Islet of Langerhans (tissue), 1 donor: Measurements from ENCODE around the gene CDH6.

Source experiments
- FAIRE-seq: peaks from one replicate; lab custom pipeline; 2011; peaks lifted over from hg19 to GRCh38; lab: Jason Lieb, UNC

The CDH6 gene

DNA sequence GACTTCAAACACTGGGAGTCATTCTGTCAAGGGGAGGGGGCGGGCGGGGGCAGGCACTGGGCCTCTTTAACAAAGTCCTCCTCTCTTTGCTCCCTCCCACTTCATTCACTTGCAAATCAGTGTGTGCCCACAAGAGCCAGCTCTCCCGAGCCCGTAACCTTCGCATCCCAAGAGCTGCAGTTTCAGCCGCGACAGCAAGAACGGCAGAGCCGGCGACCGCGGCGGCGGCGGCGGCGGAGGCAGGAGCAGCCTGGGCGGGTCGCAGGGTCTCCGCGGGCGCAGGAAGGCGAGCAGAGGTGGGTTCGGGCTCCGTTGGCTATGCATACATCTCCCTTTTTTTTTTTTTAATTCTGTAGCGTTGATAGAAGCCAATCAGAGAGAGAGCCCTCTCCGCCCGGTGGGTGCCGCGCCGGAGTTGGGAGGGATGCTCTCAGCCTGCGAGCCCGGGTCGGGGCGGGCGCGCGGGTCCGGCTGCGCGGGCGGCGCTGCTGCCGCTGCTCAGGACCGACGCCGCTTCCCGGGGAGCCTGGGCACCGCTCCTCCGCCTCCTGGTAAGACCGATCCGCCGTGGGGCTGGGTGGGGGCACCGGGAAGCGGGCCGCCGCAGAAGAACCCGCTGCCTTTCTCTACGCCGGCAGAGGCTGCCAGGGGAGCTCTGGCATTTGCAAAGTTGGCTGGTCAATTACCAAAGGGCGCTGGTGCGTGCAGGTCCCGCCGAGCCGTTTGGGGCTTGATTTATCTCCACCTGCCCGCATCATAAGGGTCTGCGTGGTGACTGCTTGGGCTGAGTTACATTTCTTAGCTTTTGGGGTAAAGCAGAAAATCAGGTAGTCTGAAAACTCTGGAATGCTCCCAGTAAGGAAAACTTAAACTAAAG lies at the start of gene CDH6:
Gene CDH6, plus strand, starts transcription at position 96 of the 877 bp plus-strand sequence. CDS start 73,788 bp downstream, outside the sequence.
- no peak for FAIRE-seq

DNA sequence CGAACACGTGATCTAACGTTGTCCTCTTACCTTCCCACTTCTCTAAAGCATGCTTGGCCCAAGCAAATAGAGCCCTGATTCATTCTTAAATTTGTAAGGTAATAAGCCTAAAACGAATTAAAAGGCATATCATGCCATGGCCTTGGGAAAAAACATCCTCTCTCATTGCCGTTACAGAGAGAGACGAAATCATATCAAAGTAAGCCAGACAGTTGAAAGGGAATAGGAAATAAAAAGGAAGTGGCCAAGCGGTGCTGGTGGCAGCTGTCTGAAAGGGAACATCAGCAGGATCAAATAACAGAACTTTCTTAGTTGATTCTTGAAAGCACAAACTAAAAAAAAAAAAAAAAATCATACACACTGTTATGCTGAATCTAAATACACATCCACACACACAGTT lies 49.1 kb upstream of the CDH6 start:
- no peak for FAIRE-seq

DNA sequence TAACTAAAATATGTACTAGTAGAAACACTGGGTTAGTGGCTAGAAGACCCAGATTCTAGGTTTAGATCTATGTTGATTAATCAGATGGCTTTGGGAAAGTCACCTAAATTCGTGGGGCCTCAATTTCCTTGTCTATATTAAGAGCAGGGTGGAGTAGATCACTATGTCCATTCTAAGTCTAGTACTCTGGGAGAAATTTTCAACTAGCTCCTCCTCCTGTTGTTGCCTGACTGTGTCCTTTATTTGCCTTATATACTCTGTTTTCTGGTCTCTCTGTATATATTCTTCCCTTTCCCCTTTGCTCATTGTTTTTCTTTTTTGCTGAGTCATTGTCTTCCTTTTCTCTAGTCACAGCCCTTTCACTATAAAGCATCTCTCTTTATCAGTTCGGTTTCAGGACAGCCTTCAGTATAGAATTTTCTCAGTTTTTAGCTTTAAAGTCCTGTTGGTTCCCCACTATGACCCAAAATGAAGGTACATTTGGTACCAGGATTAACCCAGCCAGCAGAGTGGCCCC lies 44.5 kb upstream of the CDH6 start:
- no peak for FAIRE-seq

DNA sequence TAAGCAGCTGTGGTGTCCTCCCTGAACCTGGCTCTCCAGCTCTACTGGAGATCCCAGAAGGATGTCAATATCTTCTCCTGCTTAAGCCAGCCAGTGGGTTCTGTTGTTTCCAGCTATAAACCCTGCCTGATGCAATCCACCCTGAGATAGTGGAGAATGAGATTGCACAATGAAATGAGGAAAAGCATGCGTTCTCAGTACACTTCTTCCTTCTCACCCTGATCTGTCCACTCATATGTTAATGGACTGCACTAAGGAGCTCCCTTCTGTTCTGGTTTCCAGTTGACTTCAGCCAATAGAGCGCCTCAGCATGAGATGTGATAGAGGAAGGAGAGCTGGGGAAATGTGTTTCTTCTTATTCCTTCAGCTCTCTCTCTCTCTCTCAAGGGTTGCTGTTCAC lies 40.0 kb upstream of the CDH6 start:
- FAIRE-seq: no peak

DNA sequence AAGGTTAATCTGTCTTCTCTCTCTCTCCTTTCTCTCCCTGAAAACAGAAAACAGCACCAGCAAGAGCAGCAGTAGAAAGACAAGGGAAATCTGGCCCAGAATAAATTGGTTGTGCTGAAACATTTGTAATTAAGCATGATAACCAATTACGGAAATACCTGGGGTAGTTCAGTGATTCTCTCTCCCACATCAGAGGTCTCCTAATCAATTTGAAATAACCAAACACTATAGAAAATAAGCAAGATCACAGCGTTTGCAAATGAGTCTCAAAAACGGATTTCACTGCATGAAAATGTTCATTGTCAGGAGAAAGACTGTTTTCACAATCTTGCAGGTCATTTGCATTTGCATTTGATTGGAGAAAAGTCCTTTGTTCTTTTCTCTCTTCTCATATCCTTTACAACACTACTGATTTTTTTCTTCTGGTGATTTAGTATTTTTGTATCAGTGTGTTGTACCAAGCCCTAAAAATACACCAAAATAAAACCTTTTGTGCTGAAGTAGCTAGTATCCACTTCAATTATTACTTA lies 36.8 kb upstream of the CDH6 start:
- FAIRE-seq: no peak

DNA sequence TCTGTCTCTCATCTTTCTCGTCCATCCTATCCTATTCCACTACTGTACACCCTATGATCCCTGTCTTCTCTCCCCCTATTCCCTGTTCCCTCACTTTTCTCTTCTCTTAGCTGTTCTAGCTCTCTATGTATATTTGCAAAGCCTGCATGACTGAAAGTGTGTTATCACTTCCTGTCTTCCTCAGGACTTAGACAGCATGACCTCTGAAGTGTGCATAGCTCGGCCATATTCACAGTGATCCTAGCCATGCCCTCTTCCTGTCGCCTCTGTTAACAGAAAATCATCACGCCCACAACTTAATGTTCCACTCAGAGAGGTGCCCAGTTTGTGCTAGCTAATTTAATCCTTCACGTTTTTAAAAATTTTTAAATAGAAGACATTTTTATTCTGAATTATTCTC lies 35.8 kb upstream of the CDH6 start:
- no peak for FAIRE-seq

DNA sequence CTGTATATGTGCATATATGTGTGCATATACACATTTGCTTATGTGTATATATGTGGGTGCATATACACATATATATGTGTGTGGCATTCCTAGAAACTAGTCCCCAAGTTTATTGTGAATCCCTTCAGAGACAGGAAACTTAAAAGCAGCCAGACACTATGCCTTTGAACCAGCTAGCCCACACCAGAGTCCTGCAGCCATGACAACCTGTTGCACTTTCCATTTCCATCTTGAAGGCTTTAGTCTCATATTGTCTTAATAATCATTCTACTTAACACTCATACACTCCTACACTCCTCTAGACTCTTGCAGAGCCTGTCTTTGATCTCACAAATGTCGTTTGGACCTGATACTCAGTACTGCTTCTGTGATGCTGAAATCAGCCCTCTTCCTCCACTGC lies 34.8 kb upstream of the CDH6 start:
- no peak for FAIRE-seq

DNA sequence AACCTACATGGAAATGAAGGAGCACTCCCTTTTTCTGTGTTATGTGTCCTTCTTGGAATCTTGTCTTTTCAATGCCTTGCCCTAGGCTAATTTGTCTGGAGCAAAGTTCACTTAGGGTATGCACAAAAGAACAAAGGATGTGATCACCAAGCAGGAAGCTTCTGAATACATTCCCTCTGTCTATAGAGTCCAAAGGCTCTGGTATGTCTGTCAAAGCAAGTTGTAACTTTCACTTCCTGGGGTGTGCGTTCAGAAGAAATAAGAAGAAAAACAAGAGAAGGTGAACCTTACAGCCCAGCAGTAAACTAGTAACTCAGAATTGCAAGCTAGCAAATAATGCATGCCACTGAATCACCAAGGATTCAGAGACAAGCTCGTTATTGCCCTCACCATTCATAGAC lies 31.7 kb upstream of the CDH6 start:
- no peak for FAIRE-seq

DNA sequence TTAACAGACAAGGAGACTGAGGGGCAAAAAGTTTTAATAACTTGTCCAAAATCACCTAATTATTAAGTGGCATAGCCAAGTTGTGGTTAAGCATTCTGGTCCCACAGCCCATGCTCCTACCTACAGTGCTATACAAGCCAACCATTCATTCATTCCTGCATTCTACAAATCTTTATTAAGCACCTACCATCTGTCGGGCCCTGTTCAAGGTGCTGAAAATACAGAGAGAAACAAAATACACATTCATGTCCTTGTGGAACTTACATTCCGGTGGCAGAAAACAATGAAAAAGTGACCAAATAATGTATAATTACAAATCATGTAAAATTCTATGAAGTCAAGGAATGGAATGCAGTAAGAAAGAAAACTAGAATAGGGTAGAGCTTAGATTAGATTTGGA lies 27.8 kb upstream of the CDH6 start:
- FAIRE-seq: no peak

DNA sequence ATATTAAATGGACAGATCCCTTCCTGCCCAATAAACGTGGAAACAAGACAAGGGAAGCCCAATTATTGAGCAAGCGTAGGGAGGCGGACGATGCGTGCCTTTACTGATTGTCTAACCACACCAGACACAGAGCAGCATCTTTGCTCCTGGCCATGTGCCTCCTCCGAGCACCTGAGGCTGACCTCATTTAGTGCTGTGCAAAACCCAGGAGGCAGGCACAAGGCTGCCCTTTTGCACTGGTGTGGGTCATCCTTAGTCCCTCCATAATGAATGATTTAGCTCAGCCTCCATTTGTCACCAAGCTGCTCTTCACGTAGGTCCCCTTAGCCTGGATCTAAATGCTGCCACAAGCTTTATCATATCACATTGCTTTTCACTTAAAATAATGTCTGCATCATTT lies 24.1 kb upstream of the CDH6 start:
- no peak for FAIRE-seq

DNA sequence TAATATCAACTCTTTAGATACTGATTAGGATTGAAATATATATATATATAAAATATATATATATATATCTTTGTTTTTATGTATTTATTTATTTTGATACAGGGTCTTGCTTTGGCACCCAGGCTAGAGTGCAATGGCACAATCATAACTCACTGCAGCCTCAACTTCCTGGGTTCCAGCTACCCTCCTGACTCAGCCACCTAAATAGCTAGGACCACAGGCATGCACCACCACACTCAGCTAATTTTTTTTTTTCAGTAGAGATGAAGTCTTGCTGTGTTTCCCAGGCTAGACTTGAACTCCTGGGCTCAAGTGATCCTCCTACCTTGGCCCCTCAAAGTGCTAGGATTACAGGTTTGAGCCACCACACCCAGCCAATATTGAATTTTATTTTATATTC lies 20.6 kb upstream of the CDH6 start:
- FAIRE-seq: no peak

DNA sequence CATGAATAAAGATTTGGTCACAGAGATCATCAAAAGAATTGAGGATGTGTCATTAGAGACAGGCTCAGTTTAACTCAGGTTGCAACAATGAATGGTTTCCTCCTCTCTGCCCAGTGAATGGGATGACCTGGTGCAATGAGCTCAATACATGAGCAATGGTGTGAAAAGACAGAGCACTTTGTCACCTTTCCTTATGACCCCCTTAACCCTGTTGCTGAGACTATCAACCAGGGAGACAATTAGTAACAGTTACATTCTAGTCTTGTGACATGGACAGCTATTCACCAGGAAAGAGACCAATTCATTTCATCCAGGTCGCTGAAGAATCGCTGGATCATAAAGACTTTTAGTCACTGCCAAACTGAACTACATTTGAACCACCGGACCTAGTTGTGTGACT lies 19.9 kb upstream of the CDH6 start:
- no peak for FAIRE-seq

DNA sequence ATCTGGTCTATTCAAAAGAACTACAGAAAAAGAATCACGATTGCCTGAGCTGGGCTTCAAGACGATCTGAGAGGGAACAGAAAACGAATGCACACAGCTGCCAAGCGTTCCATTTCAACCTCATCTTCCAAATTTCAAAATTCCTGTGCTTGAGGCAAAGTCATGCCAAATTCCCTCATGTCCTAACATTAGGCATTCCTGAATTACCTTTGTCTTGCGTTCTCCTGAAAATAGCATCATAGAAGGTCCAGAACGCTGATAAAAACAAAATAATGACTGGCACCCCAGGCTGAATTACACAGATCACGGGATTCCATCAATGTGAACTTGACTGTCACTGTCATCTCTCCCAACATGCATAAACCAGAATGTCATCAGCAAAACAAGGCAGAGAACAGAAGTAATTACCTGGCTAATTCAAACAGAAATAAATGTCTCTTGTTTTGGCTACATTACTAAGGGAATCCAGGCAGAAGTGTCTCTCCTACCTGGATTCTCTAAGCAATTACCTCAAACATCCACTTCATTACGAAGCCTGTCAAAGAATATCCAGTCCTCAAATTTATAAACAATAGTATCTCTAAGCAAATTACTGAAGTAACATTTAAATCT lies 12.0 kb upstream of the CDH6 start:
- no peak for FAIRE-seq

DNA sequence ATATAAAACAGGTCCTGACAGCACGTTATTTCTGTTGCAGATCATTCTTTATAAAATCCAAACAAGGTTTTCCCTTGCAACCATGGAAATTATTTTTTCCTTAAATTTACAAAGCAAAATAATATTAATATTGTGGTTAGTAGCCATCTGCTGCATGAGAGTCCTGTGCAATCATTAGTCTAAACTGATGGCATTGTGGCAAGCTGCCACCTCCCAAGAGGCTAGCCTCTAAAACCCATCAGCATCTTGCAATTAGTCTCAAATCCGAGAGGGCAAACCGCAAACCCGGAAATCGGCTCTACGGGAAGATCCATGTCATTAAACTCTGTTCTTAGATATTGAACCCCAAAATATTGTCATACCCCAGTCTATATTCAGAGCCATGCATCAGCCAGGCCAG lies 11.3 kb upstream of the CDH6 start:
- peak; percentile 38 for FAIRE-seq

DNA sequence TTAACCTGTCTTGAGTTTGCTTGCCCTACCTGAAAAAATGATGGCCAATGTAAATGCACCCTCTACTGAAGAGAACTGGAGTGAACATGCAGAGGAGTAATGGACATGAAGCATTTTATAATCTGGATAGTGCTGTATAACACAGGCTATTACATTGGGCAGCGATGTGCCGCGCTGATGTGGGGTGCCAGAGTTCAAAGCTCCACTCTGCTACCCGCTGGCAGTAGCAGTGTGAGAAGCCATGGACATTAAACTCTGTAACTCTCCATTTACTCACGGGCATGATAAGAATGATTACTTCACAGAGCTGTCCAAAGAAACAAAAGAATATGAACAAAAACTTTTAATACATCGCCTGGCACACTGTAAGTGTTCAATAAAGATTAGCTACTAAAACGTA lies 7.5 kb upstream of the CDH6 start:
- no peak for FAIRE-seq

DNA sequence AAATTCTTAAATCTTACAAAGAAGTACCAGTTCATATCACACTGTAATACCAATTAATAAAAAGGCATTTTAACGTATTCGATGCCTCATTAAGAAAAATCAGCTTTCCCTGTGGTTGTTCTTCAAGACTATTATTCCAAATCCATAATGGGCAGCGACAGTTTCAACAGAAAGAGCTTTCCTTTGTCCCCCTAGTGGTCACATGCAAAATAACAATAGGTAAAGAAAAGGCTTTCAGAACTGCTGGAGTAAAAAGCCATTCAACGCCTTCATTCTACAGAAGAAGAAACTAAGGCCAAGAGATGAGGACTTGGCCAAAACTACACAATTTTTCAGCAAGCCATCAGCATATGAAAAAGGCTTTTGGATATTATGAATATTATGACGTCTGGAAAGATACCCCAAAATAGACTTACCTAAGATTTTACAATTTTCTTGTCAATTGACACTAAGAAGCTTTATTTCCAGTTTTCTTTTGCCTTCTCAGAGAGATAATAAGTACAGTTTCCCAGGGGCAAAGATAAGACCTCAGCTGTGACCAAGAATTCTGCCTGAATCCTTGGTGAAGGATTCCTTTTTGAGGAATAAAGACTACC lies 6.7 kb upstream of the CDH6 start:
- FAIRE-seq: peak; percentile 98

DNA sequence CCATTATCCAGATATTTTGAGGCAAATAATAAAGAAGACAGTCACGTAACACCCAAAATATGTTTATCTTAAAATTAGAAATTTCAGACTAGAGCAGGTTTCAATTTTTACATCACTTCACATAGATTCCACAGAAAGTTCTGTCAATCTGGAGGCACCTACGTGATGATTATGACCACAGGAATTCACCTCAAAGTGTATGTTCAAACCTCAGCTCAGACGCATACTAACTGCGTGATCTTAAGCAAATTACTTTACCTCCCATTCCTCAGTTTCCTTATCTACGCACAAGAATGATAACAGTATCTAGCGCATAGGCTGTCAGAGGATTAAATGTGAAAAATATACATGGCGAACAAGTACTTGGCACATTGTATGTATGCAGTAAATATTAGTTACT lies 5.9 kb upstream of the CDH6 start:
- no peak for FAIRE-seq

DNA sequence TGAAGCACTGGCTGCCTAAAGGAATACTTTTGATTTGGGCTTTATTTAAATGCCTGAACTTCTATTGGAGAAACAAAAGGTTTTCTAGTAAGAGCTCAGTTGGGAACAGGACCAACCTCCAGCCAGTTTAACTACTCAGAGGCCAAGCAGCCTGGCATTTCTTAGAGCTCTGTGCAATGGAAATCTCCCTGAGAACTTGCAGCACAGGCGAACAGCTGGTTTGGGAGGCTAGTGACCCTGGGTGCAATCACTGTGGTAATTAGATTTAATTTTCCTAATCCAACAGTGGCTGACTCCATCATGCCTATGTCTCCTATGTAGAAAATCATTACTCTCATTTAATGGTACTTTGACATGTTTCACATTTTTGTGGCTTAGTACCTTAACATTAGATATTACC lies 1.0 kb upstream of the CDH6 start:
- FAIRE-seq: no peak

DNA sequence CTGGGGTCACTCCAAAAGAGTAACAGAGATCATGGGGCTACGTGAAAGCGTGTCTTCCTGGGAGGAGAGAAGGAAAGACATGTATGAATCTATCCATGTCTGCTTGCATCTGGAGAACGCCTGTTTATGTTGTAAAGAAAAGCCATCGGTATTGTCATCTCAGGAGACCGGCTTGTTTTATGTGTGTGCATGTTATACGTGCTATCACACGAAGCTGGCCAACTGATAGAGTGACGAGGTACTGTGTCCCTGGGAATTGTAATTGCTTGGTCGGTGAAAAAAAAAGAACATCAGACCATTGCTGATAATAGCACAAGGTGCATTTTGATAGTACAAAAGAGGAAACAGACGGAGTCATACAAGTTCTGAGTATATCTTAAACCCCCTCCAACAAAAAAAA lies 370 bp upstream of the CDH6 start:
- FAIRE-seq: no peak

DNA sequence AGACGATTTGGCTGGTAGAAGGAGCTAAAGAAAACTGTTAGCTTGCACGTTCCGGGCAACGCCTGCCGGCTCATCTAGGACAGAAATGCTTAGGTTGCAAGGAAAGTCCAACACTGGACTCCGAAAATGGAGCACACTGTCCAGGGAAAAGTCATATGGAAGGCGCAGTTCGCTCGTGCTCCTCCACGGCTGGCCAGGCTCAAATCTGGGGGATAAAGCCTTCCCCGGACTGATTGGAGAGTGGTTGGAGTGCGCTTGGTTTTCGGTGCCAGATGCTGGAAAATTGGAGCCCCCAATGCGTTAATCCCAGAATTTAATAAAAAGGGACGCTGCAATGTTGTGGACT lies 955 bp downstream of the CDH6 start:
- FAIRE-seq: no peak

DNA sequence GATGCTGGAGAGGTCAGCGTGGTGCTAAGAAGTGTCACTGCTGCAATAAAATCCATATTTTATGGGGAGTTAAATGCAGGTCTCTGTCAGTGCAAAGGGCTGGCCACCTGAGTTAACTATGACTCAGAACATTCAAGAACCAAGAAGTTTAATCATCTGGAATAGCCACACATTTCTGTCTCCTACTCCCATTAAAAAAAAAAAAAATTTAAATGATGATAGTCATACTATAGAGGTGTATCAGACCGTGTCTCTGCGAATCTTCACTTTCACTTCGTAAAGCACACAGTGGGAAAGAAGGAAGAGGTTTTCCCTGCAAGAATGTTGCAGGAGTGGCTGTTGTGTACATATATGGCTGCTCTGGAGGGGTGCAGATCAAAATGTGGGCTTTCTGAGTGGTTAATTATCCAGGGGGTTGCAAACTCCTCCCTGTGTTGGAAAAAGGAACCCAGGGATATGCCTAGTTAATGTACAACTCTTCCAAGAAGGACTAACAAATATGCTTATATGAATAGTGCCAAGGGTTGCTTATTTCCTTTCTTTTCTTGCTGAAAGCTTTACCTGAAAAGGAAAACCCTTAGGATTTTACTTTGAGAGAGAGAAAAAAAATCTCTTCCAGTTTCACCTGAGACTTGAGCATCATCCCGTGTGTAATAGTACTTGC lies 1.5 kb downstream of the CDH6 start:
- FAIRE-seq: no peak

DNA sequence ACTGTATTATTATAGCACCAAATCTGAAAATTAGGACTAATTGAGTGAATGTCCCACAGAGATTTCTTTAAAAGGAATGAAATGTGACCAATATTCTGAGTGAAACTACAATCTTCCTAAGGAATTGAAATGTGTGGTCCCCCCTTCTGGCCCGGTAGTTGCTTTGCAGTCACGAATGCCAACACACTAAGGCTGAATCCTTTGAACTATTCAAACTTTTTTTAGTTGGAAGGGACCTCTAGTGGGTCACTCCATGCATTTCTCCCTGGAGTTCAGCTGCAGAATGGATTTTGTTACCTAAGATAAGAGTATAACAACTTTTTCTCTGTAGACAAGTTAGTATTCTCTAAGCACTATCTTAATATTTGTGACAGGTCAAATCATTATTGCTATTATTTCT lies 2.8 kb downstream of the CDH6 start:
- no peak for FAIRE-seq

DNA sequence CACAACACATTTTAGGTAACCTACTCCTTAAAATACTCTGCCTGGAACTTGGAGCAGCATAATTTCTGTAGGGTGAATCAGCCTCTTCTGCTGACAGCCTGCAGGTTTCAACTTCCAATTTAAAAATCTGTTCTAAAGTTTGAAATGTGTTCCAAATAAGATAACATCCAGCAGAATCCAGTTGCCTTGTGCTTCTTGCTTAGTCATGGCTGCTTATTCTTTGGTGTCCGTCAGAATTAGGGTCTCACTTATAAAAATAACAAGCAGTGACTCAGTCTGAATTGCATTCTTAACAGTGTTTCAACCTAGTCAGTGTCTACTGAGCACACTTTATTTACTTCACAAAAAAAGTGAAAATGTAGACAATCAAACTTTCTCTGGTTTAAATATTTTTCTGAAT lies 3.7 kb downstream of the CDH6 start:
- no peak for FAIRE-seq
